Peyer's patch (tissue), 4 donors: ENCODE measurements around the gene BACH1.

Source experiments
- CTCF ChIP-seq, 6 experiments: fragments of 450-650 bp in 4 of 6; fragments of 200-600 bp in 2 of 6; sonication (generic) in 1 of 6; IDR thresholded peaks; one replicate each; pipeline ENCODE4 v1.5.1; 2017 to 2019; ENCODE audit warnings: antibody characterized with exemption in 6 of 6, mild to moderate bottlenecking in 3 of 6, moderate library complexity in 1 of 6
- POLR2A ChIP-seq, 2 donors: fragments of 450-650 bp; IDR thresholded peaks; one replicate each; pipeline ENCODE4 v1.5.1; 2017; ENCODE audit warnings: antibody characterized with exemption in 2 of 2, mild to moderate bottlenecking in 2 of 2, moderate library complexity in 2 of 2

GRCh38 chr21:29305561-29305960 lies 6.8 kb downstream of the BACH1 start:
- TF ChIP-seq CTCF (IDR thresholded peaks at IDR 0.05) (no peak), POLR2A (IDR thresholded peaks at IDR 0.05) (no peak)
